Measurements from ENCODE around the gene ZYG11B.
"Not testable (repeated sequence)": the region's sequence is repeated elsewhere in the genome, so short reads cannot be mapped to it uniquely, and the experiment has no call there.

ZYG11B gene

GRCh38 chr1:52856026-52856425 is 129.8 kb downstream of the ZYG11B start:
- no peak for DNase-seq

- no peak for DNase-seq
Measured at GRCh38 chr1:52857443-52857842, 131.2 kb downstream of the ZYG11B start.

DNA sequence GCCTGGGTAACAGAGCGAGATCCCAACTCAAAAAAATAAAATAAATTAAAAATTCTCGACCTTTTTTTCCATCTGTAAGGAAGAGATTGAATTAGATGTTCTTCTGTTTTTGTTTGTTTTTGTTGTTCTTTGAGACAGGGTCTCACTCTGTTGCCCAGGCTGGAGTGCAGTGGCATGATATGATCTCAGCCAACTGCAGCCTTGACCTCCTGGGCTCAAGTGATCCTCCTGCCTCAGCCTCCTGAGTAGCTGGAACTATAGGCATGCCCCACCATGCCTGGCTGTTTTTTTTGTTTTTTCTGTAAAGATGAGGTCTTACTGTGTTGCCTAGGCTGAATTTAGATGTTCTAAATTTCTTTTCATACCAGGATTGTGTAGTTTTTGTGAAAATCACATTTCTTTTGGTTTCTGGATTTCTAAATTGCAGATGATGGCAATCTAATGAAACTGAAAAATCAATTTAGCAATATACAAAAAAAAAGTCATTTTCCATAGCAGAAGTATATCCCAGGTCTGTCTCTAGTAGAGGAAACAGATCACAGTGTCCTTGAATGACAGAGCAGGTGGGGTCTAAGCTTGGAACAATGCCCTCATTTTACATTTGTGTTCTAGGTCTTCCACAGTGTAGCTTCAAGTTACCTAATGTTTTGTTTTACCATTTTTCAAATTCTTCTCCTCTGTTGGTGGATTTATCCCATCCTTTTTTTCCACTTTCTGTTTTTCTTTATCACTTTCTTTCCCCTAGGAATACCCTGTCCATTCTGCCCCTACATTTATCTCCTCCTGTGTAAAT is 136.6 kb downstream of the ZYG11B start:
- DNase-seq, result no peak

DNA sequence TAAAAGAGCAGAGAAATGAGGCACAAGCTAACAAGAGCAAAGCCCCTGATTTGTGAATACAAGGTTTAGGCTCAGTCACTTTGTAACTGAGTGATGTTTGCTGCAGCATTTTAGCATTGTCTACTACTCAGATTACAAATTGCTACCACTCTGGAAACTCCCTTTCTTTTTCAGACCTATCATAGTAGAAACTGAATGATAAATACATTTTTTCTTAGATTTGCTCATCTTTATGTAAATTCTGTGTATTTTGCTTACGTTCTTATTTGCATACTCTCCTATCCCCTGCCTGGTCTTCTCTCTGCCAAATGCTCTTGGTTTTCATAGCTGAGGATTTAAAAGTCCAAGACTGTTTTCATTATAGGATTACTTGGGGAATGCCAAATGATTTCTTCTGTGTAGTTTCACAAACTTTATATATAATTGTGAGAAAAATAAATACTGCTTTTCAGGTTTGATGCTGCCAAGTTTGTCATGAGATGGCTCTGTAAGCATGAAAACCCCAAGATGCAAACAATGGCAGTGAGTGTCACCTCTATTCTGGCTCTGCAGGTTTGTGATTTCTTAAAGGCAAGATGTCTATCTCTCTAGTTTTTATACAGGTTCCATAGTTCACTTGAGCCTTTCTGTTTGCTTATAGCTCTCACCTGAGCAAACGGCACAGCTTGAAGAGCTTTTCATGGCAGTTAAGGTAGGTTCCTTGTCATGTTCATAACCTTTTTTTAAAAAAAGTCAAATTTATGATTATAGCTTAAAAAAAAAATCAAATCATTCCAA is 141.0 kb downstream of the ZYG11B start:
- no peak for DNase-seq

- DNase-seq, result not testable (repeated sequence)
Measured at GRCh38 chr1:52869727-52870126, 143.5 kb downstream of the ZYG11B start.

GRCh38 chr1:52876843-52877242 is 150.6 kb downstream of the ZYG11B start:
- DNase-seq, result no peak
